GM19395 (cell line): ENCODE results near the gene SETD1A.

Experiments used
- ATAC-seq: cut with Tn5 transposase; IDR thresholded peaks from one replicate; pipeline ENCODE4 v1.9.1; 2021; ENCODE audit warnings: mild to moderate bottlenecking, moderate library complexity; ENCODE audit not compliant: unreplicated experiment

SETD1A gene

GRCh38 chr16:30980434-30980833 is 22.9 kb downstream of the SETD1A start:
- no peak for ATAC-seq

GRCh38 chr16:30980959-30981358 is 23.4 kb downstream of the SETD1A start:
- ATAC-seq = no peak

GRCh38 chr16:30982548-30983288 is 25.2 kb downstream of the SETD1A start:
- no peak for ATAC-seq

GRCh38 chr16:30983289-30983889 is 25.8 kb downstream of the SETD1A start:
- no peak for ATAC-seq

GRCh38 chr16:30983898-30984610 is 26.5 kb downstream of the SETD1A start:
- no peak for ATAC-seq

- no peak for ATAC-seq
Measured at GRCh38 chr16:30984669-30985400, 27.3 kb downstream of the SETD1A start, which contains the start of gene HSD3B7. HSD3B7 (plus strand) TSS chr16:30985207; CDS start chr16:30985659, 452 bp downstream.

- no peak for ATAC-seq
Measured at GRCh38 chr16:30985401-30986128, 28.0 kb downstream of the SETD1A start.

GRCh38 chr16:30986129-30986991 is 28.8 kb downstream of the SETD1A start:
- no peak for ATAC-seq

GRCh38 chr16:30987581-30988190 is 30.1 kb downstream of the SETD1A start:
- ATAC-seq = no peak

GRCh38 chr16:30989469-30990047 is 32.0 kb downstream of the SETD1A start:
- ATAC-seq = no peak

- ATAC-seq = no peak
Measured at GRCh38 chr16:30990105-30990504, 32.6 kb downstream of the SETD1A start.

- no peak for ATAC-seq
Measured at GRCh38 chr16:30991052-30991451, 33.5 kb downstream of the SETD1A start.

GRCh38 chr16:30992276-30992780 is 34.8 kb downstream of the SETD1A start:
- ATAC-seq = no peak

- ATAC-seq = no peak
Measured at GRCh38 chr16:30992931-30993816, 35.6 kb downstream of the SETD1A start.

GRCh38 chr16:30995927-30996323 is 38.4 kb downstream of the SETD1A start:
- ATAC-seq = no peak

- no peak for ATAC-seq
Measured at GRCh38 chr16:30996324-30996984, 38.9 kb downstream of the SETD1A start.
